ENCODE measurements around the gene SPSB2. TPM values are rescaled to one million over a fixed set of nuclear protein-coding genes. Genes with fewer than 3 reads are reported as not detected.

SPSB2 gene
- total and polyA plus RNA-seq, 9 of the 15 experiments (the other 6 are each of a cell fraction or from before 2014, with no cell fraction given) = 0.10 to 10.6 (median 1.9) TPM

- peak in 1 of 2 experiments; percentile 81; a peak in 3 of 4 replicates for TF ChIP-seq MNT (conservative IDR thresholded peaks at IDR 0.05)
- TF ChIP-seq E4F1 (CRISPR knock-in tag; IDR thresholded peaks at IDR 0.05; ENCODE audit: borderline replicate concordance) = no peak
- TF ChIP-seq GTF2F1 (IDR thresholded peaks at IDR 0.05; ENCODE audit: low read depth, low read length) = 0 out of 2 replicates have a peak, but pooled peaks have one; percentile 32
- TF ChIP-seq NFRKB (IDR thresholded peaks at IDR 0.05; ENCODE audit: low read depth) = peak; percentile 23
- TF ChIP-seq E2F6 (IDR thresholded peaks at IDR 0.05; ENCODE audit: borderline replicate concordance in 1 of 2, extremely low read depth in 1 of 2, insufficient read depth in 1 of 2, insufficient read length in 1 of 2, low read depth in 1 of 2, low read length in 1 of 2, poor library complexity in 1 of 2, severe bottlenecking in 1 of 2) = peak; percentile 59 to 79
- no peak for TF ChIP-seq PBX2 (CRISPR knock-in tag; IDR thresholded peaks at IDR 0.05; ENCODE audit: low read depth)
- no peak for TF ChIP-seq PBX2 (tag; conservative IDR thresholded peaks at IDR 0.05; ENCODE audit: low read depth)
- peak; percentile 81 for TF ChIP-seq CREM (IDR thresholded peaks at IDR 0.05; ENCODE audit: low read depth)
- no peak for TF ChIP-seq ZNF263 (CRISPR knock-in tag; IDR thresholded peaks at IDR 0.05; ENCODE audit: borderline replicate concordance)
- TF ChIP-seq OTX1 (CRISPR knock-in tag; IDR thresholded peaks at IDR 0.05) = no peak
- no peak for TF ChIP-seq MTA1 (IDR thresholded peaks at IDR 0.05; ENCODE audit: borderline replicate concordance)
- no peak for TF ChIP-seq HES1 (IDR thresholded peaks at IDR 0.05; ENCODE audit: low read depth)
- TF ChIP-seq SAFB2 (IDR thresholded peaks at IDR 0.05; ENCODE audit: borderline replicate concordance, low read depth, low read length, severe bottlenecking) = no peak
- TF ChIP-seq SRSF1 (IDR thresholded peaks at IDR 0.05; ENCODE audit: low read depth, low read length) = no peak
- no peak for TF ChIP-seq HNRNPK (IDR thresholded peaks at IDR 0.05; ENCODE audit: low read depth, low read length, poor library complexity, severe bottlenecking)
- peak; percentile 73 for TF ChIP-seq EP400 (IDR thresholded peaks at IDR 0.05)
- peak; percentile 91 for TF ChIP-seq BRD9 (IDR thresholded peaks at IDR 0.05; ENCODE audit: low read depth, partially characterized antibody)
- TF ChIP-seq IRF2 (CRISPR knock-in tag; IDR thresholded peaks at IDR 0.05) = no peak
Observed at GRCh38 chr12:6890789-6891645, 17.9 kb upstream of the SPSB2 start (continued).

All from K562 (cell line).